Activated CD8-positive, alpha-beta memory T cell treated with anti-CD3 and anti-CD28 coated beads, Interleukin-2, amount 10 ng/mL, durations not matched to agents 7 days and 5 days (primary cell): ENCODE results near the gene NDUFAF2. TPM values are rescaled to one million over a fixed set of nuclear protein-coding genes. Genes with fewer than 3 reads are reported as not detected.
"Not testable (repeated sequence)": the region's sequence is repeated elsewhere in the genome, so short reads cannot be mapped to it uniquely, and the experiment has no call there.

Source experiments
- ATAC-seq: fragments of 150-1000 bp; cut with Tn5 transposase; one replicate; pipeline ENCODE4 v1.10.0; 2021; ENCODE audit warnings: moderate library complexity
- CTCF ChIA-PET: fragments of 350-600 bp; sonication (Branson Sonifier 250); formaldehyde crosslinking; loops from one replicate; lab custom pipeline; 2021; ENCODE audit warnings: antibody characterized with exemption; lab: Charles Lee
- DNase-seq: peaks from one replicate; pipeline ENCODE4 v3.0.0-alpha.2; 2020
- H3K27ac Mint-ChIP-seq: one replicate; pipeline ENCODE4 v1.8.0; 2021; ENCODE audit warnings: mild to moderate bottlenecking, mixed read lengths
- H3K27me3 Mint-ChIP-seq: one replicate; pipeline ENCODE4 v1.8.0; 2021; ENCODE audit warnings: mixed read lengths
- H3K36me3 Mint-ChIP-seq: one replicate; pipeline ENCODE4 v1.8.0; 2021; ENCODE audit warnings: mild to moderate bottlenecking, mixed read lengths
- H3K4me1 Mint-ChIP-seq: one replicate; pipeline ENCODE4 v1.8.0; 2021; ENCODE audit warnings: mixed read lengths
- H3K4me3 Mint-ChIP-seq: one replicate; pipeline ENCODE4 v1.8.0; 2021; ENCODE audit warnings: mild to moderate bottlenecking, moderate library complexity, mixed read lengths
- H3K9me3 Mint-ChIP-seq: one replicate; pipeline ENCODE4 v1.8.0; 2022; ENCODE audit warnings: low read depth, mixed read lengths
- total RNA-seq, 2 experiments: library from RNA; stranded (reverse); gene quantifications; one replicate each; pipeline ENCODE4 v1.2.3, GENCODE V29; 2021

The NDUFAF2 gene
- total RNA-seq, 2 experiments from 2014 or later: 23.9 to 26.7 TPM

- Mint-ChIP-seq H3K27ac (no peak overlapping the region), H3K4me3 (no peak overlapping the region), H3K36me3 (peaks cover 6% of the 10 kb centered on the region), H3K27me3 (peaks cover 5% of the 10 kb centered on the region), H3K4me1 (peaks cover 2% of the 10 kb centered on the region), H3K9me3 (no peaks in the 10 kb centered on the region)
- CTCF ChIA-PET: no interaction called here
- DNase-seq (no peak), ATAC-seq (no peak)
Observed at GRCh38 chr5:61183538-61183937, 238.5 kb downstream of the NDUFAF2 start.

DNA sequence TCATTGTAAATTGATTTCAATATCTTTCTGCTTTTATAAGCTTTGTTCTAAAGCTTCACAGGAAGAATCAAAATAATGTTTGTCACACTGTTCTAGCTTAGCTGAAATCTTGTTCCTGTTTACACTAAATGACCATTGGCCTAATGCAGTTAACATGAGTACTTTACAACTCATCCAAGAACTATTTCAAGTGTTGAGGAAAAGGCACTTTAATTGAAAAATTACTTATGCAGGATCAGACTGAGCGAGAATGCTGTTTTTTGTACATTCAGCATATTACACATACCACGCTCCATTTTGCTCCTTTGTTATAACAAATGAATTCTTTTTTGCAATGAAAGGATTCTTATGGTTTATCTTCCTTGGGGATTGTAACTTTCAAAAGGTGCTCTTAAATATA lies 239.7 kb downstream of the NDUFAF2 start:
- Mint-ChIP-seq H3K27me3 (peaks cover 6% of the 10 kb centered on the region), H3K9me3 (no peaks in the 10 kb centered on the region), H3K4me3 (no peak overlapping the region), H3K36me3 (peaks cover 6% of the 10 kb centered on the region), H3K27ac (no peak overlapping the region), H3K4me1 (peaks cover 2% of the 10 kb centered on the region)
- ATAC-seq (no peak), DNase-seq (no peak)
- CTCF ChIA-PET: no interaction called here

DNA sequence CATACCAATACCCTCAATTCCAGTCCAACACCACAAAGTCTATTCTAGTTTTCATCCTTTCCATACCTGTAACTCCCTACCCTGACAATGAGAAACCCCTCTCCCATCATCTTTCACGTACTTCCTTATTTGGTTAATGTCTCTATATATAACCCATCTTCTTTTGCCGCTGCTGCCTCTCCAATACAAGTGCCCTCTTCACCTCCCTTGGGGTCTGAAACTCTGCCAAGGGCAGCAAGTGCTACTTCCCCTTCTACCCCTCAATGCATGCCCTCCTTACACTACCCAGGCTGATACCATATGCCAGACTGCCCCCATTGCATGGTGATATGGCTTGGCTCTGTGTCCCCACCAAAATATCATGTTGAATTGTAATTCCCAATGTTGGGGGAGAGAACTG lies 241.6 kb downstream of the NDUFAF2 start:
- H3K4me1 Mint-ChIP-seq: no peaks in the 10 kb centered on the region
- CTCF ChIA-PET: no interaction called here
- no peak overlapping the region for H3K4me3 Mint-ChIP-seq
- ATAC-seq: no peak
- peaks cover 6% of the 10 kb centered on the region for H3K36me3 Mint-ChIP-seq
- no peak for DNase-seq
- no peaks in the 10 kb centered on the region for H3K9me3 Mint-ChIP-seq
- H3K27ac Mint-ChIP-seq: no peak overlapping the region
- H3K27me3 Mint-ChIP-seq: peaks cover 20% of the 10 kb centered on the region

- H3K36me3 Mint-ChIP-seq, DNase-seq, H3K9me3 Mint-ChIP-seq, ATAC-seq, CTCF ChIA-PET, H3K4me1 Mint-ChIP-seq, H3K27ac Mint-ChIP-seq, H3K4me3 Mint-ChIP-seq: not testable (repeated sequence)
- H3K27me3 Mint-ChIP-seq: peaks cover 27% of the 10 kb centered on the region
Observed at GRCh38 chr5:61187352-61187751, 242.3 kb downstream of the NDUFAF2 start.

DNA sequence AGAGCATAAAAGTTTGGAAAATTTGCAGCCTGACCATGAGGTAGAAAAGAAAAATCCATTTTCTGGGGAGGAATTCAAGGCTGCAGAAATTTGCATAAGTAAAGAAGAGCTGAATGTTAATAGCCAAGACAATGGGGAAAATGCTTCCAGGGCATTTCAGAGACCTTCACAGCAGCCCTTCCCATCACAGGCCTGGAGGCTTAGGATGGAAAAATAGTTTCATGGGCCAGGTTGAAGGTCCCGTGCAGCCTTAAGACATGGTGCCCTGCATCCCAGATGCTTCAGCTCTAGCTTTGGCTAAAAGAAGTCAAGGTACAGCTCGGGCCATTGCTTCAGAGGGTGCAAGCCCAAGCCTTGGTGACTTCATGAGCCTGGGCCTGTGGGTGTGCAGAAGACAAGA lies 242.8 kb downstream of the NDUFAF2 start:
- DNase-seq, H3K9me3 Mint-ChIP-seq, ATAC-seq, CTCF ChIA-PET, H3K4me3 Mint-ChIP-seq, H3K4me1 Mint-ChIP-seq, H3K36me3 Mint-ChIP-seq, H3K27ac Mint-ChIP-seq: not testable (repeated sequence)
- peaks cover 32% of the 10 kb centered on the region for H3K27me3 Mint-ChIP-seq

- CTCF ChIA-PET: no interaction called here
Observed at GRCh38 chr5:61198606-61199005, 253.6 kb downstream of the NDUFAF2 start.

GRCh38 chr5:61200582-61201155 lies 255.7 kb downstream of the NDUFAF2 start:
- CTCF ChIA-PET: no interaction called here
- Mint-ChIP-seq H3K27ac (no peak overlapping the region), H3K36me3 (peaks cover 25% of the 10 kb centered on the region), H3K4me3 (no peak overlapping the region), H3K27me3 (peaks cover 45% of the 10 kb centered on the region), H3K9me3 (peaks cover 13% of the 10 kb centered on the region), H3K4me1 (peaks cover 20% of the 10 kb centered on the region)
- no peak for ATAC-seq
- DNase-seq: no peak

More at GRCh38 chr5:61198606-61199005, 253.6 kb downstream of the NDUFAF2 start:
- H3K9me3 Mint-ChIP-seq: peaks cover 11% of the 10 kb centered on the region
- H3K27ac Mint-ChIP-seq: no peak overlapping the region
- DNase-seq (no peak), ATAC-seq (no peak)
- peaks cover 20% of the 10 kb centered on the region for H3K36me3 Mint-ChIP-seq
- peaks cover 20% of the 10 kb centered on the region for H3K4me1 Mint-ChIP-seq
- no peak overlapping the region for H3K4me3 Mint-ChIP-seq
- peaks cover 48% of the 10 kb centered on the region for H3K27me3 Mint-ChIP-seq

- ATAC-seq (peak; percentile 83), DNase-seq (no peak)
- Mint-ChIP-seq H3K27ac (no peak overlapping the region), H3K27me3 (peaks cover 30% of the 10 kb centered on the region), H3K4me1 (peaks cover 20% of the 10 kb centered on the region), H3K36me3 (peaks cover 29% of the 10 kb centered on the region), H3K9me3 (peaks cover 16% of the 10 kb centered on the region), H3K4me3 (no peak overlapping the region)
- CTCF ChIA-PET: no interaction called here
Observed at GRCh38 chr5:61202213-61202612, 257.2 kb downstream of the NDUFAF2 start.

Other genes starting within 250 kb of the NDUFAF2 start
- 10 to 100 TPM; 35.3 to 38.7 TPM for gene DEPDC1B, start 245.0 kb upstream of the NDUFAF2 start, total RNA-seq
- gene ELOVL7, start 100.9 kb upstream of the NDUFAF2 start, total RNA-seq: under 1 TPM; 0.44 to 0.87 TPM
- 10 to 100 TPM in 1 of 2 experiments, 1 to 10 TPM in 1; 7.6 to 10.2 TPM for gene ERCC8, start 135 bp upstream of the NDUFAF2 start, total RNA-seq
- 10 to 100 TPM; 50.0 to 59.6 TPM for gene SMIM15, start 217.3 kb downstream of the NDUFAF2 start, total RNA-seq